ENCODE results near the gene GRIK2.
"Not testable (repeated sequence)": the region's sequence is repeated elsewhere in the genome, so short reads cannot be mapped to it uniquely, and the experiment has no call there.

GRIK2 gene

DNA sequence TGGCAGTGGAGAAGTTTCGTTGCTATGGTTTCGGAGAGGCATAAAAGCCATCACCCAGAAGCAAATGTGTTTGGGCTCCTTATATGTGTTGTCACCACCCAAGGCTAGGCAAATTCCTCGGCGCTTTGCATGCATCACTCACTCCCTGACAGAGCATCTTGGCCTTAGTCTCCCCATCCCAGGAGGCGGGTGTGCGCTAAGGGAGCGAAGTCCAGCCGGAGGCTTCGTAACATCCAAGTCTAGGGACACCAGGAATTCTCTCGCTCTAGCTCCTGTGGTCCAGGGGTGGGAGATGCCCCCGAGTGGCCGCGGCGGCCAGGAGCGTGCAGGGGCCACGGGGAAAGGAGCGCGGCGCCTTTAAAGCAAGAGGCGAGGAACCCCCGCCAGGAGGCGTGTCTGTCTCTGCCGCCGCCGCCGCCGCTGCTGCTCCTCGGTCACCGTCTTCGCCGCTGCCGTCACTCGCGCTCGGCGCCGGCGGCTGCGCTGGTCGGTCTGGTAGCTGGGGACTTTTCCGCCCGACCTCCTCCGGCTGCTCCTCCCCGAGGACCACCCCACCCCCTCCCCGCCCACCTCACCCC is at the start of gene GRIK2:
TSS of gene GRIK2 (plus strand) at position 458 of the 578 bp plus-strand sequence.
- no peak for DNase-seq (ENCODE audit: low read depth)

DNA sequence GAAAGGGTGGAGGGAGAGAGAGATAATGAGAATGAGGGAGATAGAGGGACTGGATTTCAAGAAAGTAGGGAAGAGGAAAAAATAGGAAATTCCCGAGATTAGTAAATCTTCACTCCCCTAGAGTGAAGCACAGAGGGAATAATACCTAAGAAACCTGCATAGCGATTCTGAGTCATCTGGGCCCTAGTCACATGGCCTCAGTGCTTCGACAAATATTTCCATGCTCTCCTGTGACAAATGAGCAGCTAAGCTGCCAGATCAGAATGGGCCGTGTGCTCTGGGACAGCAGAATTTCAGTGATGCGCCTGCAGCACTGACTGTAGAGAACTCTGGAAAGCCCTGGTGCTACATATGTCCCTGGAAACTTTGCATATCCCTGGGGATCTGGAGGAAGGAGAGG is 48.6 kb upstream of the GRIK2 start:
- no peak for DNase-seq (ENCODE audit: low read depth)

DNA sequence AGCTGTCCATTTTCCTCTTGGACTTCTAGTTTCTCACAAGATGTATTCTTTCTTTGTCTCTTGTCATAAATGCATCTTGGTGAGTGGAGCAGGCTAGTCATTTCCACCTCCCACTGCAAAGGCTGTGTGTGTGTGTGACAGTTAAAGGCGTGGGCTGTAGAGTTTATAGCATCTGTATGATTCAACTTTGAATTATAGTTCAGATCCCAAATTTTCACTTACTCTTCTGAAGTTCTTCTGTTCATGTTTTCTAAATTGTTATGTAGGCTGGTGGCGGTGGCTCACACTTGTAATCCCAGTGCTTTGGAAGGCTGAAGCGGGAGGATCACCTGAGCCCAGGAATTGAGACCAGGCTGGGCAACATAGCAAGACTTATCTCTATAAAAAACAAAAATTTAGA is 44.7 kb upstream of the GRIK2 start:
- DNase-seq (ENCODE audit: low read depth): no peak

DNA sequence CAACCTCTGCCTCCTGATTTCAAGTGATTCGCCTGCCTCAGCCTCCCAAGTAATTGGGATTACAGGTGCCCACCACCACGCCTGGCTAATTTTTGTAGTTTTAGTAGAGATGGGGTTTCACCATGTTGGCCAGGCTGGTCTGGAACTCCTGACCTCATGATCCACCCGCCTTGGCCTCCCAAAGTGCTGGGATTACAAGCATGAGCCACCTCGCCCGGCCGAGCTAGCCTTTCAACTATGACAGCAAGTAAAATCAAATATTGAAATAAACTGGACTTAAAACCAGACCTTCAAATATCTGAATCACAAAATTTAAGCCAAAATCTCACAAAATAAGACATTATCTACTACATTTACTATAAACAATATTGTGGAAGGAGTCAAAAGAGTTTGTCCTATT is 42.9 kb upstream of the GRIK2 start:
- DNase-seq (ENCODE audit: low read depth): not testable (repeated sequence)

DNA sequence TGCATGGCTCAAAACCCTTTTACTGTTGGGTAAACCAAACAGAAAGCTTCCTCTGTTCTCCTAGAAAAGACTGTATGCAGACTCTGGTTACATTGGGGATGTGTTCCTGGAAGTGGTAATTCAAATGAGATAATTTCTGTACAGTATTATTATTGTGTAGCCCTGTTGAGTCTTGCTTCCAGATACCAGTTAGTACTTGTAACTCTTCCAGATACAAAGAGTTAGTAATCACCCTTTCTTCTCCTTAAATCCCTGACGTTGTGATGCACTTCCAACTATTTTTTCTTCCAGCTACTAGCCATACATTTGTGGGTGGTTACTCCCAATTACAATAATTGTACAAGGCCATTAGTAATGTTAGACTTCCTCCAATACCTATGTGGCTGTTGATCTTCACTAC is 42.3 kb upstream of the GRIK2 start:
- no peak for DNase-seq (ENCODE audit: low read depth)

DNA sequence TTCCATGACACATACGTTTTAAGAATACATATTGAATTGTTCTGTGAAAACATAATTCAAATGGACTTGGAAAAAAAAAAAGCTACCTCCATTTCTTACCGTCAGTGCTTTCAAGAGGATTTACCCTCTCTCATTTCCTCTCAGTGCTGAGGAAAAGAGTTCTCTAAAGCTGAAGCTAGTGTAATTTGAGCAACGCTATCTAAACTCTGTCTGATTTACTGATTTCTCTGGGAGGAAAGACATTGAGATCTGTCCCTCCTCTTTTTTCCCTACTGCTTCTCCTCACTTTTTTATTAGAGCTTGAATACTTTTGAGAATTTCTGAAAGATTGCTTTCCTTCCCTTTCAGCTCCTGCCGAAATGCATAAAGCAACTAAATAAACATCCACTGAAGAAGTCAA is 41.2 kb upstream of the GRIK2 start:
- no peak for DNase-seq (ENCODE audit: low read depth)

DNA sequence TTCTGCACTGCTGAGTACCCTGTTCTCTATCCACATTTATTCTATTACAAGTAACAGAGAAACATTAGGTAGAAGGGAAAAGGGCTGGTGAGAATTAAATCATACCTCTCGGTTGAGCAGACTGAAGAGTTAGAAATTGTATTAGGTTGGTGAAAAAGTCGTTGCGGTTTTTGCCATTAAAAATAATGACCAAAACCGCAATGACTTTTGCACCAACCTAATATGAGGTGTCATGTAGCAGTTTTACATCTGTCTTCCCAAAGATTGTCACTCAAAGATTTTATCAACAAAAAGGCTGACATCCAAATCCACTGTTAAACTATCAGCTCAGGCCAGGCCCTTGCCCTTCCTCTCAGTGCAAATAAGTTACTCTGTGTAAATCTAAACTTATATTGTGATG is 28.3 kb upstream of the GRIK2 start:
- no peak for DNase-seq (ENCODE audit: low read depth)

DNA sequence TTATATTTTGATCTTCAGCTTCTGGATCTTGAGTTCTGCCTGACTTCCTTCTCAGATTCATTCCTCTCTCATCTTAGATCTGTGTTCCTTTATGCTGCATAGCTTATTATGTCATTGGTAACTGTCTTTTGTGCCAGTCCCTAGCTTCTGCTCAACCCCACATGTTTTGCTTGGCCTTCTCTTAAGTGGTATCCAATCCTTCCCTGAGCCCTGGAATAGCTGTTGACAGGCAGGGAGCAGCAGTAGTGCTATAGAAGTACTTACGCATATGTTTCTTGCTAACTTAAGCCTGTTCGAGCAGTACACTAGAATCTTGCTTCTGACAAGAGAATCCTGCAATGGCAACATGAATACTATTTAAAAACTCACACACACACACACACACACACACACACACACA is 13.6 kb upstream of the GRIK2 start:
- DNase-seq (ENCODE audit: low read depth): no peak

DNA sequence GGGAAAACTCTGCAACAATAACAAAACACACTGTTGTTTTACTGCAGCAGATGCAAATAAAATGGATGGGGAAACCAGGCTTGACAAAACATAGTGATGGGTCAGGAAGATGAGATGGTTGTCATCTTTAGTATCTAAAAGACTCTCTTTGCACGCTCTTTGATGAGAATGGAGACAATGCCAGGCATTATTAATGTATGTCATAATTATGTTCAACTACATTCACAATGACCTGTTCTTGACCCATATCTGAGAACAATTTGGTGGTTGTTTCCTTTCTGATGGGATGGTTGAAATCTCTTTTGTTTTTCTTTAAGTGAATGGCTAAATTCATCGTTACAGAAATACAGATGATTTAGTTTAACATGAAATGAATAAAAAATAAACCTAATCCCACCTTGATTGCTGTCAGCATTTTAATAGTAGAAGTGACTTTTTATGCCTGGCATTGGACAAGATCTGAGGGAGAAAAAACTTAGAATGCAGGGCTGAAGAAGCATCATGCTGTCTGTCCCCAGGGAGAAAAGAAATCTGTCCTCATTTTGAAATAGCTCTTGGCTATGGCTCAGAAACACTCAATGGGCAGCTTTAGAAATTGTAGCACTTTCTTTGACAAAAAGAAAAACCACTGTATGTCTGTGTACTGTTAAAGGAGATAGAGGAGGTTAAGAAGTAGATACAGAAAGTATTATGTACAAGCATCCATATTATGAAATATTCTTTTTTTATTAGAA is 12.4 kb upstream of the GRIK2 start:
- DNase-seq (ENCODE audit: low read depth): no peak

DNA sequence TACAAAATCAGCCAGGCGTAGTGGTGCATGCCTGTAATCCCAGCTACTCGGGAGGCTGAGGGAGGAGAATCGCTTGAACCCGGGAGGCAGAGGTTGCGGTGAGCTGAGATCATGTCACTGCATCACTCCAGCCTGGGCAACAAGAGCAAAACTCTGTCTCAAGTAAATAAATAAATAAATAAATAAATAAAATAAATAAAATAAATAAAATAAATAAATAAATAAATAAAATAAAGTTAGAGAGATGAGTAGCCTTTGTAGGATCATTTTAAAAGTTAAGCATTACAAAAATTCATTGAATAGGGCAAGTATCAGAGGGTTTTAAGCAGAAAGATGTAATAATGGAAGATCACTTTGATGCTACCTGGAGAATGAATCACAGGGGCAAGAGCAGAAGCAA is 9.8 kb upstream of the GRIK2 start:
- not testable (repeated sequence) for DNase-seq (ENCODE audit: low read depth)

DNA sequence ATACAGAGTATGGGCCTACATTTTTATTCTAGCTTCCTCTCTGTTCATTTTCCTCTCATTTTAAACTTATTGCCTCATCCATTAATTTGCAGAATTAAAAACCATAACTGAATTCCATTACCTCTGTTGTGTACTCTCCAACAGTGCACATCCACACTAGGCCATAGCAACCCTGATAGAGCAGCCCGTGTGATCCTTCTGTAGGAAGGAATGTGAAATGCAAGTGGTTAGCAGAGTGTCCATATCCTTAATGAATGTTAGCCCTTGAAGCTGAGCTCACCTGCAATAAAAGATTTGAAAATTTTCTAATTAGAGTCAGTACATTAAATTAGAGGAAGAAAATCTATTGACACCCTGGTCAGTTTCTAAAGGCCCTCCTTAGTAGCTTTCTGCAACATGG is 6.5 kb upstream of the GRIK2 start:
- no peak for DNase-seq (ENCODE audit: low read depth)

DNA sequence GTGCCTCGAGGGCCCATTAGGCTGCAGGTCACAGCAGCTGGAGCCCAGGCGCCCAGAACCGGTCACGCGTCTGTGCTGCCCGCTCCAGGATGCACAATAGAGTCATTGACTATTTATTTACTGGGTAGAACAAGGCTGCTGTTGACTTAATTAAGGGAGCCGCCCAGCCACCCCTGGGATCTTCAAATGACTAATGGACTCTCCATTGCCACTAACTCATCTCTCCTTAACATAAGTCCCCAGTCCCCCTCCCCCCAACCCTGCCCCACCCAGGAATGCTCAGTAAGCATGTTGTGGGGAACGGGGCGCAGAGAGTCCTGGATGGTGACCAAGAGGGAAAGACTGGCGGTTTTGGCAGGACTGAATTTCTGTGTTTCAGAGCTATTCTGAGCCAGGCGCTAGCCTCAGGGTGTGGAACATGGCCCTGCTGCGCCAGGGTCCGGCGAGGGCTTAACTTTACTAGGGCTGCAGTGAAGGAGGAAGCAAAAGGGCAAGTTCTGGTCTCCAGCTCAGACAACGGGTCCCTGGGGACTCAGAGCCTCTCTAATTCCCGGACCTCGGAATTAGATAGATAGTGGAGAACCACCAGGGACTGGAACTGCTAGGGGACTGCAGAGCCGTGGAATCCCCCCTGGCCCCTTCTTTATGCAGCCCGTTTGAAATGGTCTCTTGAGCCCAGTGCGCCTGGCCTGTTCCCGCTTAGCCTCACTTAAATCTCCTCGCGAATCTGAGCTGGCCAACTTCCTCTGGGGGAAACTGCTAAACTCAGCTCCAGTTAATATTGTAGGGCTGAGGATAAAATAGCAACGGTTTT is 1.5 kb upstream of the GRIK2 start:
- DNase-seq (ENCODE audit: low read depth): no peak

DNA sequence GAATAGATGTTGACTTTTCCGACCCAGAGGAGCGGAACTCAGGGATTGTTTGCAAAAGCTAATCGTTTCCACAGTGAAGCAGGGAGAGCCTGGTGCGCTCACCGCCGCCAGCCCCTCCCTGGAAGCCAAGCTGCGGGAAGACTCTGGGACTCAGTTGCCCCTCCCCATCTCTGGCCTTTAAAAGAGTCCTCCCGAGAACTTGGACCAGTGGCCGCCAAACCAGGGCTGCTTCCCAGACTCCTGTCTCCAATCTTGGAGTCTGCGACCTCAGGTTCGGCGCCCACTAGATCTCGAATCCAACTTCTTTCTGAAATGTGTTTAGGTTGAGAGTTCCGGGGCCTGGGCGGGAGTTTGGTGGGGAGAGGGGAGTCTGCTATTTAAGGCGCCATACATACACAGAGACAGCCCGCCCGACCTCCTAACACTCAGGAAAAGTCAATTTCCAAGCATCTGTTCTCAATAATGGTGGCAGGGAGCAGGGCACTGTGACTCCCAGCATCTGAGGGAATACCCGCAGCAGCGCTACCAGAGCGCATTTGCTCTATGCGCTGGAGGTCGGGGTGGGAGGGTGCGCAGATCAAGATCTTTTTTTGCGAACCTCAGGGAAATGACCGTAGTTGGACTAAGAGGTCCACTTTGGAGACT is 800 bp upstream of the GRIK2 start:
- DNase-seq (ENCODE audit: low read depth): no peak

DNA sequence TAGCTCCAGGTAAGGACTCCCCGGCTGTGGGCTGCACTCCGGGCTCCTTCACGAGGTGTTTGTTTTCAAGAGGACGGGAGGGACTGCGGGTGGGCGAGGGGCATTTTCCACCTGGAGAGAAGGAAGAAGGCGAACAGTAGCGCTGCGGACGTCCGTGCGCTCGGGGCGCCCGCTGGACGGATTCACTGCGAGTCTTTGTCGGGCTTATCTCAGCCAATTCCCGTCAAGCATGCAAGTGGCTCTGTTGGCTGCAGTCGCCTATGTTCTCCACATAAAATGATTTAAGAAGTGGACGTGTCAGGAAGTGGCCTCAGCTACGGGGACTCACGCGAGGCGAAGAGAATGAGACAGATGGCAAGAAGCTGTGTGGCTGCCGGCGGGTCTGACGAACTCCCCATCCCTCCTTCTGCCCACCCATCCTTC is 332 bp downstream of the GRIK2 start:
- no peak for DNase-seq (ENCODE audit: low read depth)

DNA sequence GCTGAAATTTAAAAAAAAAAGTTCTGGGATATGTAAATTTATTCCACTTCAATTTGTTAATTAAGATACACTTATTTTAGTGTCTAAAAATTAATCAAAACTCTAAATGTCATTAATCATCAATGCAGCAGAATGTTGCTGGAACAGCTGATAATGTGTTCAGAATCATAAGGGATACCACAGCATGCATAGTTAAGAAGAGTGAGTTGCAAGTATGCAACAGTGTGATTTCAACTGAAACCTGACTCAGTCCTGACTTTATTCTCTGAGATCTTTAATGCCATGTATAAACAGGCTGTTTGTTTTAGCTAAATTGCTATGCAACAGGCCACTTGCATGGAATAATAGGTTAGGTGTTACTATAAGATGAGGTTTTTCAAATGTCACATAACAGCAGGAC is 1.4 kb downstream of the GRIK2 start:
- DNase-seq (ENCODE audit: low read depth): no peak

DNA sequence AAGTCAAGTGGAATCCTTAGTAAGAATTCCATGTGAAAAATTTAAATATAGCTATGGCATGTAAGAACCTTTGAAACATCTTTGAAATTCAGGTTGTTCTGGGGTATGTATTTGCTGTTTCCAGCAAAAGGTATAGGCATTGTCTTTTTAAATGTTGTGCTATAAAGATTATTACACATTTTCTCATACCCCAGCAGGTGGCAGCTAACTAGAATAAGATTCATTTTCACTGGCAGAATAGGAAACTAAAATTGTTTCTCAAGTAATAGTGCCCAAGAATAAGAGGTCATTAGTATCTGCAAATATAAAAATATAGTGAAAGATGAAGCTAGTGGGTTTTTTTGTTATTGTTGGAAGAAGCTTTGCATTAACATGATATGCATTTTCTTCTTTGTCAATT is 1.8 kb downstream of the GRIK2 start:
- DNase-seq (ENCODE audit: low read depth): no peak

DNA sequence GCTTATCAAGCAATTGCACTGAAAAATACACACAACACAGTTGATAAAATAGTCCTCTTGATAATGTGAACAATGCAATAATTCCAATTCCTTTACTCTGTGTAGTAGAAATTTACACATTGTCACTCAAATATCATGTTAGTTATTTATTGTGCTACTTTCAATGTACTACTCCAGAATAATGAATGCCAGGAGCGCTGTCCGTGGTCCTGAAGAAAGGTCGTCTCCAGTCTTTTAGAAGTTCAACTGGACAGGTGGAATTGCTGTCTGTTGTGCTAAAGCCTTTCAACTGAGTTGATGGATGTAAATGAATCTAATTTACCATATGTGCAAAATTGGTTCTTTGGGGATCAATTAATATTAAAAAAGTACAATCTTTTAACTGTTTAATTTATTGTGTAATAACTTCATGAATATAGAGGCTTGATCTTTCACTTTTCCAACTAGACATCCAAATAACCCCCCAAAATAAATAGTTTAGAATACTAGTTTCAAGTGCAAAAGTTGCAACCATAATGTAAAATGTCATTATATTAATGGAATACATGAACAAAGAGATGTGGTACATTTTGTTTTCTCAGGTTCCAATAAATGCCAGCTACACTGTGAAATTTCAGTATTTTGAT is 3.2 kb downstream of the GRIK2 start:
- DNase-seq (ENCODE audit: low read depth): no peak

DNA sequence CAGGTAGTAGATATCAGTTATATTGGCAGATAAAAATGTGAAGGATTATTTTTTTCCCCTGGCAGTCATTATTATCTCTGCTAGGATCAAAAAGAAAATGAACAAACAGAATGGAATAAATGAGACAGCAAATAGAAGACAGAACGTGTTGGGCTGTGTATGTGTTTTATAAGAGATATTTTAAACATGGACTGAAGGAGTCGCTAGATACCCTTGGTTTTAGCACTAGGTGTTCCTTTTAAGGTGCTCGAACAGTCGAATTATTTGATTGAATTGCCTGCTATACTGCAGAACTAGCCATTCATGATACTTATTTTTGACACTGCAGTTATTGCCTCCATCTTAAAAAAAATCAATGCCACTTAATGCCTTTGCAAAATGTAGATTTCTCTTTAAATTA is 3.7 kb downstream of the GRIK2 start:
- DNase-seq (ENCODE audit: low read depth): no peak

DNA sequence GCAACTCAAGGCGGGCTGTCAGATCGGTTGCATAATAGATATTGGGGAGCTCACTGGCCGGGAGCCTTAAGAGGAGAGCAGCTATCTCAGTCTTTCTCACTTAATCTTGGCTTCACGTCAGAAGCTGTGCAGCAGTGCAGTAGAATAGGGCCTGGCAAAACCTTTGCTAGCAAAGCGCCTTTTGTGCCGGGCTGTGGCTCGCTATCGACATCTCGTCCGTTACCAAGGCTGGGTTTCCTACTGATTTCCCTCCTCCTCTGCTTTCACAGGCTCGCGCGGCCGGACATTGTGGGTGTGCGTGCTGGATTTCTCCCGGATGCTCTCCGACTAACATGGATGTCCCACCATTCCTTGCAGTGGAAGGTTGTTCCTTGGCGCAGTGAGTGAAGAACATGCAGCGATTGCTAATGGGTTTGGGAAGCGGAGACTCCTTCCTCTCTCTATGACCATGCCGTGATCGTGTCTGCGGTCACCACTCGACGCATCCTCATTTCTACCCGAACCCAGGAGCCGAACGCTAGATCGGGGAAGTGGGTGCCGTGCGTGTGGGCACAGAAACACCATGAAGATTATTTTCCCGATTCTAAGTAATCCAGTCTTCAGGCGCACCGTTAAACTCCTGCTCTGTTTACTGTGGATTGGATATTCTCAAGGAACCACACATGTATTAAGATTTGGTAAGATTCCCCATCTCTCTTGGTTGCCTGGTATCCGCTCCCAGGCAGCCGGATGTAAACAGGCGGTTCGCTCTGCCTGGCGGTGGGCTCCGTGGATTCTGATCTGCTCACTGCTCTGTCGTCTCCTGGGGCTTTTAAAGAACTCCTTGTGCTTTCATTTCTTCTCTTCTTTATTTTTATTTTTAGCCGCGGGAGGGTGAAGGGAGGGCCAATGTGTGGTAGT is 5.5 kb downstream of the GRIK2 start:
- no peak for DNase-seq (ENCODE audit: low read depth)

DNA sequence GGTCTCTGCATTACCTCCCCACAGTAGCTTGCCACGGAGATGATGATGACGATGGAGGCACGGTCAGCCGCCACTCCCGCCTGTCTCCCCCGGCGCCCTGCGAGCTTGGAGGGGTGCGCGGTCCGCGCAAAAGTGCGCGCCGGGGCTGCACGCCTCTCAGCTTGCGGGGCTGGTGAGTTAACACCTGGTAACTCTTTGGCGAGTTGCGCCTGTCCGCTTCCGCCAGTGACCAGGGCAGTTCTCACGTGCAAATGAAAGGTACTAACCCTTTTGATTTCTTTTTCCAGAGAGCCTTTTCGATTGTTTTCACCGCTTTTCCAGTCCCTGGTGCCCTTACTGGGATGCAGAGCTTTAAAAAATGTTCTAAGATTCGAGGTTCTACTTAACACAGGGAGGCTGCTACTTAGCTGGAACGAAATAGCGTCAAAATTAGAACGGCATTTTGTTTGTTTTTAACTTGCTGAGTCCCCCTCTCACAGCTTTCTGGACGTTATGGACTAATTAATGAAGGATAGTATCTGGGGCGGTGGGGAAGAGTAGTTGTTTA is 6.2 kb downstream of the GRIK2 start:
- no peak for DNase-seq (ENCODE audit: low read depth)

All from fibroblast of gingiva (primary cell).